ENCODE measurements around the gene RNF44.
A peak's percentile ranks its signal among the peaks of the same experiment; 100 is the strongest.
"Not testable (repeated sequence)": the region's sequence is repeated elsewhere in the genome, so short reads cannot be mapped to it uniquely, and the experiment has no call there.

The RNF44 gene

GRCh38 chr5:176553260-176554085 is 16.3 kb upstream of the RNF44 start:
- H3K27ac ChIP-seq (ENCODE audit: low read depth in 2 of 2, low read length in 2 of 2): peak overlapping the region in 1 of 2 donors; percentile 54
- no peaks in the 10 kb centered on the region for H3K27me3 ChIP-seq (ENCODE audit: control insufficient read depth in 2 of 2, insufficient read depth in 2 of 2, low read length in 2 of 2)
- peaks cover 24 to 26% of the 10 kb centered on the region in 2 donors for H3K4me1 ChIP-seq (ENCODE audit: control insufficient read depth in 2 of 2, insufficient read depth in 2 of 2, low read length in 2 of 2)
- no peaks in the 10 kb centered on the region for H3K9me3 ChIP-seq (ENCODE audit: control insufficient read depth in 2 of 2, low read length in 2 of 2)
- no peak overlapping the region for H3K4me3 ChIP-seq (ENCODE audit: low read length in 2 of 2)
- H3K36me3 ChIP-seq (ENCODE audit: control insufficient read depth in 2 of 2, insufficient read depth in 2 of 2, low read length in 2 of 2): no peaks in the 10 kb centered on the region
- no peak overlapping the region for H3K9ac ChIP-seq (ENCODE audit: low read depth in 1 of 2, low read length in 2 of 2)

GRCh38 chr5:176552332-176552869 is 15.2 kb upstream of the RNF44 start:
- H3K27ac ChIP-seq (ENCODE audit: low read depth in 2 of 2, low read length in 2 of 2): peak overlapping the region; percentile 43 to 54
- no peak overlapping the region for H3K4me3 ChIP-seq (ENCODE audit: low read length in 2 of 2)
- H3K27me3 ChIP-seq (ENCODE audit: control insufficient read depth in 2 of 2, insufficient read depth in 2 of 2, low read length in 2 of 2): no peaks in the 10 kb centered on the region

GRCh38 chr5:176550937-176551336 is 13.7 kb upstream of the RNF44 start:
- peaks cover 37 to 48% of the 10 kb centered on the region in 2 donors for H3K4me1 ChIP-seq (ENCODE audit: control insufficient read depth in 2 of 2, insufficient read depth in 2 of 2, low read length in 2 of 2)
- H3K4me3 ChIP-seq (ENCODE audit: low read length in 2 of 2): peak overlapping the region; percentile 44 to 59
- H3K36me3 ChIP-seq (ENCODE audit: control insufficient read depth in 2 of 2, insufficient read depth in 2 of 2, low read length in 2 of 2); H3K27ac ChIP-seq (ENCODE audit: low read depth in 2 of 2, low read length in 2 of 2); H3K9me3 ChIP-seq (ENCODE audit: control insufficient read depth in 2 of 2, low read length in 2 of 2); H3K27me3 ChIP-seq (ENCODE audit: control insufficient read depth in 2 of 2, insufficient read depth in 2 of 2, low read length in 2 of 2): not testable (repeated sequence)
- peak overlapping the region in 1 of 2 donors; percentile 75 for H3K9ac ChIP-seq (ENCODE audit: low read depth in 1 of 2, low read length in 2 of 2)

More at GRCh38 chr5:176552332-176552869, 15.2 kb upstream of the RNF44 start:
- H3K9me3 ChIP-seq (ENCODE audit: control insufficient read depth in 2 of 2, low read length in 2 of 2): no peaks in the 10 kb centered on the region
- H3K9ac ChIP-seq (ENCODE audit: low read depth in 1 of 2, low read length in 2 of 2): peak overlapping the region in 1 of 2 donors; percentile 5
- H3K4me1 ChIP-seq (ENCODE audit: control insufficient read depth in 2 of 2, insufficient read depth in 2 of 2, low read length in 2 of 2): peaks cover 32 to 36% of the 10 kb centered on the region in 2 donors
- H3K36me3 ChIP-seq (ENCODE audit: control insufficient read depth in 2 of 2, insufficient read depth in 2 of 2, low read length in 2 of 2): no peaks in the 10 kb centered on the region

- no peaks in the 10 kb centered on the region for H3K36me3 ChIP-seq (ENCODE audit: control insufficient read depth in 2 of 2, insufficient read depth in 2 of 2, low read length in 2 of 2)
- no peaks in the 10 kb centered on the region for H3K9me3 ChIP-seq (ENCODE audit: control insufficient read depth in 2 of 2, low read length in 2 of 2)
- peak overlapping the region; percentile 95 to 99 for H3K27ac ChIP-seq (ENCODE audit: low read depth in 2 of 2, low read length in 2 of 2)
- H3K4me1 ChIP-seq (ENCODE audit: control insufficient read depth in 2 of 2, insufficient read depth in 2 of 2, low read length in 2 of 2): peaks cover 41 to 54% of the 10 kb centered on the region in 2 donors
- H3K9ac ChIP-seq (ENCODE audit: low read depth in 1 of 2, low read length in 2 of 2): peak overlapping the region; percentile 58 to 75
- H3K27me3 ChIP-seq (ENCODE audit: control insufficient read depth in 2 of 2, insufficient read depth in 2 of 2, low read length in 2 of 2): no peaks in the 10 kb centered on the region
- peak overlapping the region; percentile 44 to 59 for H3K4me3 ChIP-seq (ENCODE audit: low read length in 2 of 2)
Measured at GRCh38 chr5:176550275-176550831, 13.2 kb upstream of the RNF44 start.

GRCh38 chr5:176549871-176550270 is 12.7 kb upstream of the RNF44 start:
- Histone ChIP-seq H3K4me3 (ENCODE audit: low read length in 2 of 2) (peak overlapping the region; percentile 44 to 59), H3K27ac (ENCODE audit: low read depth in 2 of 2, low read length in 2 of 2) (peak overlapping the region; percentile 95 to 99)

GRCh38 chr5:176548967-176549444 is 11.8 kb upstream of the RNF44 start, which contains the start of gene CDHR2:
Gene CDHR2 (plus strand): TSS chr5:176549342. CDS start chr5:176565353, 16,011 bp downstream.
- Histone ChIP-seq H3K27ac (ENCODE audit: low read depth in 2 of 2, low read length in 2 of 2) (peak within 1 kb of the TSS; percentile 95 to 99), H3K4me3 (ENCODE audit: low read length in 2 of 2) (peak within 1 kb of the TSS; percentile 44 to 59), H3K27me3 (ENCODE audit: control insufficient read depth in 2 of 2, insufficient read depth in 2 of 2, low read length in 2 of 2) (no peaks in the 10 kb centered on the region), H3K9ac (ENCODE audit: low read depth in 1 of 2, low read length in 2 of 2) (peak within 1 kb of the TSS; percentile 60 to 75), H3K36me3 (ENCODE audit: control insufficient read depth in 2 of 2, insufficient read depth in 2 of 2, low read length in 2 of 2) (no peaks in the 10 kb centered on the region), H3K9me3 (ENCODE audit: control insufficient read depth in 2 of 2, low read length in 2 of 2) (no peaks in the 10 kb centered on the region), H3K4me1 (ENCODE audit: control insufficient read depth in 2 of 2, insufficient read depth in 2 of 2, low read length in 2 of 2) (peaks cover 43 to 55% of the 10 kb centered on the region in 2 donors)

More at GRCh38 chr5:176549871-176550270, 12.7 kb upstream of the RNF44 start:
- Histone ChIP-seq H3K27me3 (ENCODE audit: control insufficient read depth in 2 of 2, insufficient read depth in 2 of 2, low read length in 2 of 2) (no peaks in the 10 kb centered on the region), H3K36me3 (ENCODE audit: control insufficient read depth in 2 of 2, insufficient read depth in 2 of 2, low read length in 2 of 2) (no peaks in the 10 kb centered on the region), H3K9me3 (ENCODE audit: control insufficient read depth in 2 of 2, low read length in 2 of 2) (no peaks in the 10 kb centered on the region), H3K9ac (ENCODE audit: low read depth in 1 of 2, low read length in 2 of 2) (peak overlapping the region; percentile 58 to 75), H3K4me1 (ENCODE audit: control insufficient read depth in 2 of 2, insufficient read depth in 2 of 2, low read length in 2 of 2) (peaks cover 42 to 55% of the 10 kb centered on the region in 2 donors)

GRCh38 chr5:176547802-176548201 is 10.6 kb upstream of the RNF44 start:
- Histone ChIP-seq H3K36me3 (ENCODE audit: control insufficient read depth in 2 of 2, insufficient read depth in 2 of 2, low read length in 2 of 2) (no peaks in the 10 kb centered on the region), H3K27me3 (ENCODE audit: control insufficient read depth in 2 of 2, insufficient read depth in 2 of 2, low read length in 2 of 2) (no peaks in the 10 kb centered on the region), H3K4me3 (ENCODE audit: low read length in 2 of 2) (no peak overlapping the region), H3K27ac (ENCODE audit: low read depth in 2 of 2, low read length in 2 of 2) (peak overlapping the region; percentile 95 to 99), H3K9ac (ENCODE audit: low read depth in 1 of 2, low read length in 2 of 2) (peak overlapping the region; percentile 60 to 72), H3K4me1 (ENCODE audit: control insufficient read depth in 2 of 2, insufficient read depth in 2 of 2, low read length in 2 of 2) (peaks cover 48 to 51% of the 10 kb centered on the region in 2 donors), H3K9me3 (ENCODE audit: control insufficient read depth in 2 of 2, low read length in 2 of 2) (no peaks in the 10 kb centered on the region)

GRCh38 chr5:176545737-176546509 is 8.7 kb upstream of the RNF44 start:
- Histone ChIP-seq H3K27ac (ENCODE audit: low read depth in 2 of 2, low read length in 2 of 2) (peak overlapping the region; percentile 95 to 99), H3K36me3 (ENCODE audit: control insufficient read depth in 2 of 2, insufficient read depth in 2 of 2, low read length in 2 of 2) (no peaks in the 10 kb centered on the region), H3K9me3 (ENCODE audit: control insufficient read depth in 2 of 2, low read length in 2 of 2) (no peaks in the 10 kb centered on the region), H3K27me3 (ENCODE audit: control insufficient read depth in 2 of 2, insufficient read depth in 2 of 2, low read length in 2 of 2) (no peaks in the 10 kb centered on the region), H3K9ac (ENCODE audit: low read depth in 1 of 2, low read length in 2 of 2) (peak overlapping the region; percentile 79 to 93), H3K4me1 (ENCODE audit: control insufficient read depth in 2 of 2, insufficient read depth in 2 of 2, low read length in 2 of 2) (peaks cover 61 to 64% of the 10 kb centered on the region in 2 donors), H3K4me3 (ENCODE audit: low read length in 2 of 2) (peak overlapping the region; percentile 26 to 88)

- Histone ChIP-seq H3K4me3 (ENCODE audit: low read length in 2 of 2) (peak overlapping the region; percentile 26 to 88), H3K27ac (ENCODE audit: low read depth in 2 of 2, low read length in 2 of 2) (peak overlapping the region; percentile 95 to 99), H3K9ac (ENCODE audit: low read depth in 1 of 2, low read length in 2 of 2) (peak overlapping the region; percentile 75 to 93), H3K9me3 (ENCODE audit: control insufficient read depth in 2 of 2, low read length in 2 of 2) (no peaks in the 10 kb centered on the region), H3K36me3 (ENCODE audit: control insufficient read depth in 2 of 2, insufficient read depth in 2 of 2, low read length in 2 of 2) (no peaks in the 10 kb centered on the region), H3K4me1 (ENCODE audit: control insufficient read depth in 2 of 2, insufficient read depth in 2 of 2, low read length in 2 of 2) (peaks cover 61 to 63% of the 10 kb centered on the region in 2 donors), H3K27me3 (ENCODE audit: control insufficient read depth in 2 of 2, insufficient read depth in 2 of 2, low read length in 2 of 2) (no peaks in the 10 kb centered on the region)
Measured at GRCh38 chr5:176545388-176545736, 8.2 kb upstream of the RNF44 start.
